SK-N-SH treated with all-trans-retinoic acid at 6 μM for 48 hours (cell line): ENCODE data around the gene CAPN8.

Experiments used
- ARNTL ChIP-seq: fragments of 450-650 bp; formaldehyde crosslinking; IDR thresholded peaks from 2 replicates; pipeline ENCODE4 v1.5.0; 2020; ENCODE audit warnings: low read depth, mild to moderate bottlenecking, moderate library complexity, borderline replicate concordance
- BACH2 ChIP-seq: fragments of 250-450 bp; sonication (Bioruptor Pico); IDR thresholded peaks from 2 replicates; pipeline ENCODE4 v1.9.0; 2021; ENCODE audit warnings: mild to moderate bottlenecking, borderline replicate concordance
- OSR1 ChIP-seq: fragments of 250-450 bp; sonication (Bioruptor Pico); IDR thresholded peaks from 2 replicates; pipeline ENCODE4 v1.8.0; 2022; ENCODE audit warnings: moderate library complexity, mild to moderate bottlenecking, inconsistent platforms
- POU6F1 ChIP-seq: fragments of 250-450 bp; sonication (Bioruptor Pico); IDR thresholded peaks from 2 replicates; pipeline ENCODE4 v1.8.0; 2021; ENCODE audit warnings: low read depth, mild to moderate bottlenecking, moderate library complexity, borderline replicate concordance
- PPARA ChIP-seq: fragments of 250-450 bp; sonication (Bioruptor Pico); IDR thresholded peaks from 2 replicates; pipeline ENCODE4 v1.5.0; 2020; ENCODE audit warnings: mild to moderate bottlenecking, borderline replicate concordance
- ZFP3 ChIP-seq: fragments of 250-450 bp; sonication (Bioruptor Pico); IDR thresholded peaks from 2 replicates; pipeline ENCODE4 v1.5.0; 2020; ENCODE audit warnings: mild to moderate bottlenecking, moderate library complexity

- TF ChIP-seq ZFP3 (CRISPR knock-in tag) (no peak), ARNTL (CRISPR knock-in tag) (no peak), PPARA (CRISPR knock-in tag) (no peak), OSR1 (CRISPR knock-in tag) (no peak), POU6F1 (CRISPR knock-in tag) (no peak), BACH2 (CRISPR knock-in tag) (no peak)
These were observed 30.3 kb downstream of the CAPN8 start for GRCh38 chr1:223635236-223635635.
